SK-N-SH treated with all-trans-retinoic acid at 6 μM for 48 hours (cell line): ENCODE measurements around the gene ABLIM1.

Source experiments
- ATAC-seq: fragments of 200-7000 bp; cut with Tn5 transposase; 3 replicates; pipeline ENCODE4 v1.9.1; 2020; ENCODE audit warnings: mild to moderate bottlenecking, moderate library complexity
- ARNTL ChIP-seq: fragments of 450-650 bp; formaldehyde crosslinking; IDR thresholded peaks from 2 replicates; pipeline ENCODE4 v1.5.0; 2020; ENCODE audit warnings: low read depth, mild to moderate bottlenecking, moderate library complexity, borderline replicate concordance
- BACH2 ChIP-seq: fragments of 250-450 bp; sonication (Bioruptor Pico); IDR thresholded peaks from 2 replicates; pipeline ENCODE4 v1.9.0; 2021; ENCODE audit warnings: mild to moderate bottlenecking, borderline replicate concordance
- CREB5 ChIP-seq: fragments of 250-450 bp; sonication (Bioruptor Pico); IDR thresholded peaks from 2 replicates; pipeline ENCODE4 v1.5.1; 2020; ENCODE audit warnings: low read depth, mild to moderate bottlenecking, moderate library complexity
- CSDC2 ChIP-seq: fragments of 250-450 bp; sonication (Bioruptor Pico); IDR thresholded peaks from 2 replicates; pipeline ENCODE4 v1.5.0; 2020; ENCODE audit warnings: mild to moderate bottlenecking, moderate library complexity
- CSRNP3 ChIP-seq: fragments of 250-450 bp; sonication (Bioruptor Pico); IDR thresholded peaks from 2 replicates; pipeline ENCODE4 v1.5.1; 2021; ENCODE audit warnings: mild to moderate bottlenecking, moderate library complexity
- ESRRG ChIP-seq: fragments of 250-450 bp; sonication (Bioruptor Pico); IDR thresholded peaks from 2 replicates; pipeline ENCODE4 v1.6.1; 2021; ENCODE audit warnings: mild to moderate bottlenecking
- GLIS3 ChIP-seq: fragments of 250-450 bp; sonication (Bioruptor Pico); IDR thresholded peaks from 2 replicates; pipeline ENCODE4 v1.5.0; 2020; ENCODE audit warnings: mild to moderate bottlenecking, moderate library complexity
- ISL1 ChIP-seq: fragments of 250-450 bp; sonication (Bioruptor Pico); IDR thresholded peaks from 2 replicates; pipeline ENCODE4 v2.1.2; 2022; ENCODE audit warnings: mild to moderate bottlenecking, moderate library complexity
- OSR1 ChIP-seq: fragments of 250-450 bp; sonication (Bioruptor Pico); IDR thresholded peaks from 2 replicates; pipeline ENCODE4 v1.8.0; 2022; ENCODE audit warnings: moderate library complexity, mild to moderate bottlenecking, inconsistent platforms
- PATZ1 ChIP-seq: fragments of 250-450 bp; sonication (Bioruptor Pico); IDR thresholded peaks from 2 replicates; pipeline ENCODE4 v1.8.0; 2020; ENCODE audit warnings: mild to moderate bottlenecking, moderate library complexity, borderline replicate concordance
- POU6F1 ChIP-seq: fragments of 250-450 bp; sonication (Bioruptor Pico); IDR thresholded peaks from 2 replicates; pipeline ENCODE4 v1.8.0; 2021; ENCODE audit warnings: low read depth, mild to moderate bottlenecking, moderate library complexity, borderline replicate concordance
- PPARA ChIP-seq: fragments of 250-450 bp; sonication (Bioruptor Pico); IDR thresholded peaks from 2 replicates; pipeline ENCODE4 v1.5.0; 2020; ENCODE audit warnings: mild to moderate bottlenecking, borderline replicate concordance
- RARB ChIP-seq: fragments of 250-450 bp; sonication (Bioruptor Pico); IDR thresholded peaks from 2 replicates; pipeline ENCODE4 v1.8.0; 2021; ENCODE audit warnings: mild to moderate bottlenecking, moderate library complexity
- SNAI2 ChIP-seq: fragments of 250-450 bp; sonication (Bioruptor Pico); IDR thresholded peaks from 2 replicates; pipeline ENCODE4 v1.5.0; 2020; ENCODE audit warnings: mild to moderate bottlenecking, moderate library complexity
- TOX ChIP-seq: fragments of 250-450 bp; sonication (Bioruptor Pico); IDR thresholded peaks from 2 replicates; pipeline ENCODE4 v1.8.0; 2021; ENCODE audit warnings: mild to moderate bottlenecking, moderate library complexity, borderline replicate concordance
- TSHZ2 ChIP-seq: fragments of 250-450 bp; sonication (Bioruptor Pico); IDR thresholded peaks from 2 replicates; pipeline ENCODE4 v1.5.0; 2020; ENCODE audit warnings: mild to moderate bottlenecking, moderate library complexity
- ZC3H10 ChIP-seq: fragments of 250-450 bp; sonication (Bioruptor Pico); IDR thresholded peaks from 2 replicates; pipeline ENCODE4 v1.5.1; 2021; ENCODE audit warnings: mild to moderate bottlenecking, moderate library complexity
- ZFP3 ChIP-seq: fragments of 250-450 bp; sonication (Bioruptor Pico); IDR thresholded peaks from 2 replicates; pipeline ENCODE4 v1.5.0; 2020; ENCODE audit warnings: mild to moderate bottlenecking, moderate library complexity
- ZFP30 ChIP-seq: fragments of 450-650 bp; formaldehyde crosslinking; IDR thresholded peaks from 2 replicates; pipeline ENCODE4 v1.5.0; 2022; ENCODE audit warnings: mild to moderate bottlenecking, moderate library complexity
- ZNF565 ChIP-seq: fragments of 450-650 bp; formaldehyde crosslinking; conservative IDR thresholded peaks from 2 replicates; pipeline ENCODE4 v1.5.0; 2020; ENCODE audit warnings: low read depth, mild to moderate bottlenecking, moderate library complexity
- ZNF70 ChIP-seq: fragments of 450-650 bp; formaldehyde crosslinking; IDR thresholded peaks from 2 replicates; pipeline ENCODE4 v1.5.0; 2020; ENCODE audit warnings: mild to moderate bottlenecking, moderate library complexity
- ZNF8 ChIP-seq: fragments of 450-650 bp; formaldehyde crosslinking; IDR thresholded peaks from 2 replicates; pipeline ENCODE4 v1.5.0; 2020; ENCODE audit warnings: mild to moderate bottlenecking, moderate library complexity

The ABLIM1 gene

GRCh38 chr10:114548662-114549061 is 109.4 kb downstream of the ABLIM1 start:
- no peak for TF ChIP-seq ZNF8 (CRISPR knock-in tag)
- TF ChIP-seq, all 23 proteins: peak for 0
- ATAC-seq, result peak; percentile 65

GRCh38 chr10:114547514-114547913 is 110.6 kb downstream of the ABLIM1 start:
- no peak for ATAC-seq
- TF ChIP-seq CSDC2, result no peak
- TF ChIP-seq GLIS3, result no peak
- no peak for TF ChIP-seq ESRRG (CRISPR knock-in tag)
- no peak for TF ChIP-seq RARB (CRISPR knock-in tag)
- no peak for TF ChIP-seq CREB5 (CRISPR knock-in tag)
- TF ChIP-seq TOX (CRISPR knock-in tag), result no peak
- no peak for TF ChIP-seq PPARA (CRISPR knock-in tag)
- TF ChIP-seq OSR1 (CRISPR knock-in tag), result no peak
- no peak for TF ChIP-seq ARNTL (CRISPR knock-in tag)
- TF ChIP-seq ZFP3 (CRISPR knock-in tag), result no peak
- no peak for TF ChIP-seq ZNF70 (CRISPR knock-in tag)
- no peak for TF ChIP-seq ZNF565
- no peak for TF ChIP-seq POU6F1 (CRISPR knock-in tag)
- no peak for TF ChIP-seq SNAI2 (CRISPR knock-in tag)
- no peak for TF ChIP-seq ZC3H10
- no peak for TF ChIP-seq CSRNP3
- TF ChIP-seq ISL1 (CRISPR knock-in tag), result no peak
- TF ChIP-seq ZFP30, result no peak
- TF ChIP-seq ZNF8 (CRISPR knock-in tag), result no peak

- no peak for ATAC-seq
- TF ChIP-seq GLIS3, result no peak
- no peak for TF ChIP-seq OSR1 (CRISPR knock-in tag)
- no peak for TF ChIP-seq ZFP30
Measured at GRCh38 chr10:114547056-114547455, 111.0 kb downstream of the ABLIM1 start.

GRCh38 chr10:114545819-114546218 is 112.3 kb downstream of the ABLIM1 start:
- no peak for ATAC-seq
- TF ChIP-seq ARNTL (CRISPR knock-in tag), result no peak
- no peak for TF ChIP-seq GLIS3
- TF ChIP-seq PATZ1 (CRISPR knock-in tag), result no peak
- no peak for TF ChIP-seq SNAI2 (CRISPR knock-in tag)
- TF ChIP-seq OSR1 (CRISPR knock-in tag), result no peak
- TF ChIP-seq BACH2 (CRISPR knock-in tag), result no peak
- TF ChIP-seq ZNF8 (CRISPR knock-in tag), result no peak
- no peak for TF ChIP-seq CSRNP3
- TF ChIP-seq TOX (CRISPR knock-in tag), result no peak
- TF ChIP-seq TSHZ2 (CRISPR knock-in tag), result no peak
- TF ChIP-seq ZC3H10, result no peak
- no peak for TF ChIP-seq ESRRG (CRISPR knock-in tag)
- no peak for TF ChIP-seq PPARA (CRISPR knock-in tag)
- no peak for TF ChIP-seq CREB5 (CRISPR knock-in tag)
- TF ChIP-seq, all 23 proteins: peak for 0
